ENCODE results near the gene ADGRG4.
"Not testable (repeated sequence)": the region's sequence is repeated elsewhere in the genome, so short reads cannot be mapped to it uniquely, and the experiment has no call there.

Gene ADGRG4, protein sequence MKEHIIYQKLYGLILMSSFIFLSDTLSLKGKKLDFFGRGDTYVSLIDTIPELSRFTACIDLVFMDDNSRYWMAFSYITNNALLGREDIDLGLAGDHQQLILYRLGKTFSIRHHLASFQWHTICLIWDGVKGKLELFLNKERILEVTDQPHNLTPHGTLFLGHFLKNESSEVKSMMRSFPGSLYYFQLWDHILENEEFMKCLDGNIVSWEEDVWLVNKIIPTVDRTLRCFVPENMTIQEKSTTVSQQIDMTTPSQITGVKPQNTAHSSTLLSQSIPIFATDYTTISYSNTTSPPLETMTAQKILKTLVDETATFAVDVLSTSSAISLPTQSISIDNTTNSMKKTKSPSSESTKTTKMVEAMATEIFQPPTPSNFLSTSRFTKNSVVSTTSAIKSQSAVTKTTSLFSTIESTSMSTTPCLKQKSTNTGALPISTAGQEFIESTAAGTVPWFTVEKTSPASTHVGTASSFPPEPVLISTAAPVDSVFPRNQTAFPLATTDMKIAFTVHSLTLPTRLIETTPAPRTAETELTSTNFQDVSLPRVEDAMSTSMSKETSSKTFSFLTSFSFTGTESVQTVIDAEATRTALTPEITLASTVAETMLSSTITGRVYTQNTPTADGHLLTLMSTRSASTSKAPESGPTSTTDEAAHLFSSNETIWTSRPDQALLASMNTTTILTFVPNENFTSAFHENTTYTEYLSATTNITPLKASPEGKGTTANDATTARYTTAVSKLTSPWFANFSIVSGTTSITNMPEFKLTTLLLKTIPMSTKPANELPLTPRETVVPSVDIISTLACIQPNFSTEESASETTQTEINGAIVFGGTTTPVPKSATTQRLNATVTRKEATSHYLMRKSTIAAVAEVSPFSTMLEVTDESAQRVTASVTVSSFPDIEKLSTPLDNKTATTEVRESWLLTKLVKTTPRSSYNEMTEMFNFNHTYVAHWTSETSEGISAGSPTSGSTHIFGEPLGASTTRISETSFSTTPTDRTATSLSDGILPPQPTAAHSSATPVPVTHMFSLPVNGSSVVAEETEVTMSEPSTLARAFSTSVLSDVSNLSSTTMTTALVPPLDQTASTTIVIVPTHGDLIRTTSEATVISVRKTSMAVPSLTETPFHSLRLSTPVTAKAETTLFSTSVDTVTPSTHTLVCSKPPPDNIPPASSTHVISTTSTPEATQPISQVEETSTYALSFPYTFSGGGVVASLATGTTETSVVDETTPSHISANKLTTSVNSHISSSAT (N-terminal part only)

DNA sequence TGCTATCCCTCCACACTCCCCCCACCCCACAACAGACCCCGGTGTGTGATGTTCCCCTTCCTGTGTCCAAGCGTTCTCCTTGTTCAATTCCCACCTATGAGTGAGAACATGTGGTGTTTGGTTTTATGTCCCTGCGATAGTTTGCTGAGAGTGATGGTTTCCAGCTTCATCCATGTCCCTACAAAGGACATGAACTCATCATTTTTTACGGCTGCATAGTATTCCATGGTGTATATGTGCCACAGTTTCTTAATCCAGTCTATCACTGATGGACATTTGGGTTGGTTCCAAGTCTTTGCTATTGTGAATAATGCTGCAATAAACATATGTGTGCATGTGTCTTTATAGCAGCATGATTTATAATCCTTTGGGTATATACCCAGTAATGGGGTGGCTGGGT is at the start of gene ADGRG4:
ADGRG4 (plus strand) TSS at position 243 of the 400 bp plus-strand sequence. CDS start 7,815 bp downstream, outside the sequence.
- DNase-seq (ENCODE audit: extremely low read depth in 1 of 2, low read depth in 1 of 2): not testable (repeated sequence)

DNA sequence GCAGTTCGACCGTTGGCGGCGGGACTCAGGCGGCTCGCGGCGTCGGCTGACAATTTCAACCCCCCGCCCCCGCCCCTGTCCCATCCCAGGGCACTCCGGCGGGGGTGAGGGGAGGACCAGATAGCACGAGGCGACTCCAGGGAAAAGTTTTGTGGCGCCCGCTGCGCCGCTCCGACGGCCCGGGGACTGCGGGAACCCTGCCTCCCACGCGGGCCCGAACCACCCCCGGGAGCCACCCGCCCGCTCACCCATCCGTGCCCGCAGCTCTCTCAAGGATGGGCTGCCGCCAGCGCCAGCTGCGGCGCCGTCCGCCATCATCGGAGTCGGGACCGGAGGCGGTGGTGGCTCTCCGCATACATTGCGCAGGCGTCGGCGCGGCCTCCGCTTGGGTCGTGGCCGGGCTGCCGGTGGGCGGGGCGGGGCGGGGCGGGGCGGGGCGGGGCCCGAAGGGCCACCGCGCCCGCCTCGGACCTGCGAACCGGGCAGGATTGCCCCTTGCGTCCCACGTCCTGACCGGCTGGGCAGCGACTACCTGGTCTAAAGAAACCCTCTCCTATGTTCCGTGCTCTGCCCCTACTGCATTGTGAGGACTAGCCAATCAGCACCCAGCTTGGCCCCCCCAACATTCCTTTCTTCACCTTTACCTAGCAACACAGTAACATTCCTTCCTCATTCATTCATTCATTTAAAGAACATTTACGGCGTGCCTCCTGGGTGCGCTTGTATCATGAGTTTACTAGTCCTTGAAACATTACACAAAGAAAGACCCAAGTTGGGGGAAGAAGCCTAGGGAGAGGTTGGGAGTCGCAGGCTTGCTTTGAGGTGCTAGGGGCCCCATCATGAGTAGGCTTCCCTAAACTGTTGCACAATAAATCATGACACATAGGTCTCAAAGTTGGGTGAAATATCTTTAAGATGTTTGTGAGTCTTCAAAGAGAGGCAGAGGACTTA is 49.4 kb upstream of the ADGRG4 start, which contains the start of gene MAP7D3:
MAP7D3 (minus strand) TSS at position 360 of the 951 bp plus-strand sequence; CDS start at position 318, 42 bp downstream.
- DNase-seq (ENCODE audit: extremely low read depth in 1 of 2, low read depth in 1 of 2): peak; percentile 26 to 40

DNA sequence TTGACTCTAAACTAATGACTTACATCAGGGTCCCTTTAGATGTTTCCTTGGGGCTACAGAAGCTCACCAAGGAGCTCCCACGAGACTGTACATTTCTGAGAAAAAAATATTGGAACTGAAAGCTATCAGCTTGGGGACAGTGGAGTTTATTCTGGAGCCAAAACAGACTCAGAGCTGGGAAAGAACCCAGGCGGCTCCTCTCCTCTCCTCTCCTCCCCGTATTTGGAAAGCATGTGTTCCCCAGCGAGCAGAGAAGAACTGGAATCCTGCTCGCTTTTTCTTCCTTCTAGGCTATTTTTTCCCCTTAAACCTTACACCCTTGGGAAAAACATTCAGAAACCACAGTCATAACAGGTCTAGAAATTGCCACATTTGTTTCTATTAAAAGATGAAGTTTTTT is 45.2 kb upstream of the ADGRG4 start:
- no peak for DNase-seq (ENCODE audit: extremely low read depth in 1 of 2, low read depth in 1 of 2)

DNA sequence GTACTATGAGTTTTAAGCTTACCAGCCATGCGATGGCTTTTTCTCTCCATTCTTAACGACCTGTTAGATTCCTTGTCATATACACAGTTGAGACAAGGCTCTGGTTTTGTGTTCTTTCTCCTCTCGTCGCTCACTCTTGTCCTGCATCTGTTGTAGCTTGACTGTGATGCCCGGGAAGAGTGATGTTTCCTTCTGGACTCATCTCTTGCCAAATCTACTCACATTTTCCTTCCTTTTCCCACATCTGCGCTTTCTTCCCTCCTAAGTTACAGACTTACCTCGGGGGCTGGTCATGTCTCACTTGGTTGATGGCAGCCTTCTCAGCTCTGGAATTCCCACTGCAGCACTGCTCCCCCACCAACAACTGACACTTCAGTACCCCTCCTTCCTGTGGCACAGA is 44.7 kb upstream of the ADGRG4 start:
- DNase-seq (ENCODE audit: extremely low read depth in 1 of 2, low read depth in 1 of 2): no peak

DNA sequence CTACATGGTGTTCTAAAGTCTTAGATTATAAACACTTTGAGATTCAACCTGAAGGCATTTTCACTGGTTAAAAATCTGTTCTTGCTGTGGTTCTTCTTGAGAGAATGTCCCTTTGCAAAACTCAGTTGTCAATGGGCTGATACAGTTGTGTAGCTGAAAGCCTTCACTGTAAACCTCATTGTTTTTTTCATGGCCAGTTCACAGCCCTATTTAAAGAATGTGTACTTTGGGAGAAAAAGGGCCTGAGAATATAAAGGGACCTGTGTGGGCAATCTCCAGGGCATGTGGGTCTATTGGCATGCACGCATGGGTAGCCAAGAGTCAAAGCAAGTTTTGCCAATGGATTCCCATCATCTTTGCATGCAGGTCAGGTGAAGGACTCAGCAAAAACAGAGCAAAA is 41.8 kb upstream of the ADGRG4 start:
- no peak for DNase-seq (ENCODE audit: extremely low read depth in 1 of 2, low read depth in 1 of 2)

DNA sequence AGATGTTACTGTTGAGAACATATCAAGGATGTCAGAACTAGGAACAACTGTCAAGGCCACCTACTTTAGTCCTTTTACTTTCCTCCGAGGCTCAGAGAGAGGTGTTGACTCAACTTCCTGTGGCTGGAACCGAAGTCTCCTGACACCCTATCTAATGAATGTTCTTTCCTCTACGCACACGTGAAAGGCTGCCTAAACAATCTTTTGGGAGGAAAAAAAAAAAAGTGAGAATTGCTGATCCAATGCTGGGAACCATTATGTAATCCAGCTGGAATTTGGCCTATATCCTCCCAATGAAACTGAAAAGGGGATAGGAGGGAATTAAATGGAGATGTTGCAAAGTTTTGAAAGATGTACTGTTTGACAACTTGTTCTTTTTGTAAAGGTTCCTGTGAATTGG is 41.2 kb upstream of the ADGRG4 start:
- no peak for DNase-seq (ENCODE audit: extremely low read depth in 1 of 2, low read depth in 1 of 2)

DNA sequence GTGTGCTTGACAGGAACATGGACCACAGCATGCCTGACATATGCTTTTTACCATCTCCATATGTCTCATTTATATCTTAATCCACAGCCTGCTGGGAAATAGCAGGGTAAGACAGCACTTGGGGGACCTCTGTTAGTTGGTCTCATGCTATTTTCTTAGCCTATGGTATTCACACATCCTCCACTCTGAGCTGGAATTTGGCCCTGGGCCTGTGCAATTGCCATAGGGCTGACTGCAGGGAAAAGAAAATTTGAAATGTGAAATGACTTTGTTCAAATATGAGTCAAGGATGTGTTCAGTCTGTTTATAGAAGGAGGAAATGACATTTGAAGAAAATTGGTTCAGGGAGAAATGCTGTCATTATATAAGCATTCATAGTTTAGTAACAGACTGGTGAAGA is 40.0 kb upstream of the ADGRG4 start:
- no peak for DNase-seq (ENCODE audit: extremely low read depth in 1 of 2, low read depth in 1 of 2)

DNA sequence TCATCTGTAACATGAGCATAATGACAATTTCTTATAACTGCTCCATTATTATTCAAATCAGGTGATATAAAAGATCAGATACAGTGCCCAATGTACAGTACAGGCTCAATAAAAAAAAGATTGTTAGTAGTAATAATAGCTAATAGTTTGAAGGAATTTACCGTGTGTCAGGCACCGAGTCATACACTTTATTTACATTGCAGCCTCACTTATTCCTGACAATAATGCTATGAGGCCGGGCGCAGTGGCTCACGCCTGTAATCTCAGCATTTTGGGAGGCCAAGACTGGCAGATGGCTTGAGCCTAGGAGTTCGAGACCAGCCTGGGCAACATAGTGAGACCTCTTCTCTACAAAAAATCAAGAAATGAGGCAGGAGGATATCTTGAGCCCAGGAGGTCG is 39.4 kb upstream of the ADGRG4 start:
- no peak for DNase-seq (ENCODE audit: extremely low read depth in 1 of 2, low read depth in 1 of 2)

DNA sequence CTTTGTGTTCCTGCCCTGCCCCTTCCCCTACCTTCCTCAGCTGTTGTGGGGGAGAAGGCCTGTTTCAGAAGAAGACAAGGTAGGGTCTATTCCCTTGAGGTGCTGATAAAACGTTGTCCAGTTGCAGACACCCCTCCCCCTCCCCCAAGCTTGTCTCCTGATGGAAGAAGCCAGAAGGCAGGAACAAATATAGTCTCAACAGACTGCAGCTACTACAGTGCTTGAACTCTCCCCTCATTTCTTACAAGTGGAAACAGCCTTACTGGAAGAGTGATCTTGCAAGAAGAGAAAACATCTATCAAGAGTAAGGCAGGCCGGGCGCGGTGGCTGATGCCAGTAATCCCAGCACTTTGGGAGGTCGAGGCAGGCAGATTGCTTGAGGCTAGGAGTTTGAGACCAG is 38.5 kb upstream of the ADGRG4 start:
- no peak for DNase-seq (ENCODE audit: extremely low read depth in 1 of 2, low read depth in 1 of 2)

DNA sequence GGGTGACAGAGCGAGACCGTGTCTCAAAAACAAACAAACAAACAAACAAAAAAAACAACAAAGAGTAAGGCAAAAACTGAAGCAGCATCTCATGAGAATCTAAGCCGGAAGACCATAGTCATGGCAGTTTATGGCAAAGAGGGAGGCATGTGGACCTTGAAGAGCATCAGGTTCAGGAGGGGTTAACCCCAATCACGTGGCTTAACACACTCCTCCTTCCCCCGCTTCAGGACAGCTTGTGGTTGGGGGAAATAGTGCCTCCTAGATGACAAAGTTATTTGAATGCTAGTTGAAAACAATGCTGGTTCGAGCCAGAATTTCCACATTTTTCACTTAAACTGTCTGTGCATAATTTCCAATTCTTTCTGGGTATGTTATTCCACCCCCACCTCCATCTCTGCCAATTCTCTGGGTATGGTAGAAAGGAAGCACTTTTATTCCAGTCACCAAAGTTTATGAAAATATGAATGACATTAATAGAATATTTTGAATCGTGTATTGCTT is 37.9 kb upstream of the ADGRG4 start:
- DNase-seq (ENCODE audit: extremely low read depth in 1 of 2, low read depth in 1 of 2): no peak

DNA sequence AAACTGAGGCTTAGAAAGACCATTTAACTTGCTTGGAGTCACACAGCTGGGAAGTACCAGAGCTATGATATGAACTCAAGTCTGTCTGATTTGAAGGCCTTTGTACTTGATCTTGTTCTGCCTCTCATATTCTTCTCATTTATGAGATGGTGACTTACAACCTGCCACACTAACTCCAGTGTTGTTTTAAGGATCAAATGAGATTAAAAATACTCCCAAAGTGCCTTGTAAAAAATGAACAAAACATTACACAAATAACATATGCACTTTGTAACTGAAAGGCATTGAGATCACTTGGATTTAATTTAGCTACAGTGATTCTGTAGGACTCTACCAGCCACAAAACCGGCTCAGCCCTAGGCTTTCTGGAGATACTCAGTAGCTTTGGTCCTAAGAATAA is 33.9 kb upstream of the ADGRG4 start:
- no peak for DNase-seq (ENCODE audit: extremely low read depth in 1 of 2, low read depth in 1 of 2)

DNA sequence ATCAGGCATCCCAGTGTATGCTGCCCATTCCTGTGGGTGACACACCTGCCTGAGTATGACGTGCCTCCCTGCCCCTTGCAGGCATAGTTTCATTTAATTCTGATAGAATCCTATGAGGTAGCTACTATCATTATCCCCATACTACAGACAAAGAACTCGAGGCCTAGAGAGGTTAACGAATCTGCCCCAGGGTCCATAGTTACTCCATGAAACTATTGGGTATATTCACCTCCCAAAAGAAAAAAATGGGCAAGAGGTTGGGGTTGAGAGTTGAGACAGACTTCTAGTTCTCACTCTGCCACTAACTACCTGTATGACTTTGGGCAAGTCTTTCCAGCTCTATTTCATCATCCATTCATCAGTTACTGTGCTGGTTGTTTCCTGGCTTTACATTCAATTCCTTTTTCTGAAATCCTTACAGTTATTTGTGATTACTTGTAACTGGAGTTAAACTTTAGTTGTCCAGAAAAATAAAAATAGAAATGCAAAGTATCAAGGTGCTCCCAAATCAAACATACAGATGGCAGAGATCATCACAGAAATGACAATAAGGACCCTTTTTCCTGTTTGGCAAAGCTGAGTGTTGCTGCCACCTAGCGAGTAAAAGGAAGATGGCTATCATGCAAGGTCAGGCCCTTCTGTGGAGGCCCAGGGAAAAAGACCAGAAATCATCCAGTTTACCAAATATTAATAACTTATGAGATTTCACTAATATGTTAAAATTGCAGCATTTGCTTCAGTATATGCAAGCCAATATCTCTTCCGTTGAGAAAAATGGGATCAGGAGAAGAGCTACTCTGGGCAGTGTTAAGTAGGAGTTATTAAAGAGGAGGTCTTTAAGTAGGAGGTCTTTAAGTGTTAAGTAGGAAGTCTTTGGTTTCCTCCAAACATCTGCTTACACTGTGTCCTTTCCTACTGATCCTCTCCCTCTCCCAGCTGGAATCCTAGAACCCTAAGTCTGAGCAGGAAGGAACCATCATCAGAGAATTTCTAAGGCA is 32.4 kb upstream of the ADGRG4 start:
- no peak for DNase-seq (ENCODE audit: extremely low read depth in 1 of 2, low read depth in 1 of 2)

DNA sequence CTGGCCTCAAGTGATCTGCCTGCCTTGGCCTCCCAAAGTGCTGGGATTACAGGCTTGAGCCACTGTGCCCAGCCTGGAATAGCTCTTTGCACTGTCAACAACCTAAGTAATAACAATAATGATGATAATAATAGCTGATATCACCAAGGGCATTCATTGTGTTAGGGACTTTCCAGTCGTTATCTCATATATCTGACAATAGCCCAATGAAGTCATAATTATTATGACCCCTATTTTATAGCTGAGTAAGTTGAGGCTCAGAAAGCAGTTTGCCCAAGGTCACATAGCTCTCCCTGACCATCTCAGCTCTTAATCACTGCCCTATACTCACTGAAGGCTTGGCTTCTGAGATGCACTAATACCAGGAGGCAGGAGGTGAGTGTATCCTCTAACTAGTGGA is 30.8 kb upstream of the ADGRG4 start:
- no peak for DNase-seq (ENCODE audit: extremely low read depth in 1 of 2, low read depth in 1 of 2)

DNA sequence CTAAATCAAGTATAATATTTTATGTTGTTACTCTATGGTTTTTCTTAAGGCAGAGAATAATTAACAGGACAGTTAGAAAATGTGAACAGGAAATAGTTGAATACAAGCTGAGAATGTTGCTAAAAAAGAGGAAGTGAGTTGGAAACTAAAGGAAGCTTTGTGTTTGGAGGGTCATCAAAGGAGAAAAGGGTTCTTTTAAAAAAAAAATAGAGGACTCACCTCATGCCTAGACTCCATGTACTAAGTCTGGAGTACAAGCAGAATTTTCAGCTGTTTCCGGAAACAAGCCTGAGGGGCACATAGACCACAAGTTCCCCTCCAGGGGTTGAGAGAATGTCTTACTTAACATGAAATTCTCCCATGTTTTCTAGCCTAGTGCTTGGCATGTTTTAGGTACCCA is 29.5 kb upstream of the ADGRG4 start:
- no peak for DNase-seq (ENCODE audit: extremely low read depth in 1 of 2, low read depth in 1 of 2)

DNA sequence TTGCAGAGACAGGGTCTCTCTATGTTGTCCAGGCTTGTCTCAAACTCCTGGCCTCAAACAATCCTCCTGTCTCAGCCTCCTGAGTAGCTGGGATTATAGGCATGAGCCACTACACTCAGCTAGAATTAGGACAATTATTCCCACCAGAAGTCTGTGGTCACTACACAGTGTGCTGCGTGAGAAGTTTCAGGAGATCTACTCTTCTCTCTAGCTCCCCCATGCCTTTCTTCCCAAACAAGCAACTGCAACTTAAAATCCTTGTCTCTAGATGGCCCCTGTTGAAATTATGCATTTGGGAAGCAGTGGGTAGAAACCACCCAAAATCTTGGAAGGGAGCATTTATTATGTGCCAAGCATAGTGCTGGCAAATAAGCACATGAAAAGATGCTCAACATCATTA is 28.4 kb upstream of the ADGRG4 start:
- no peak for DNase-seq (ENCODE audit: extremely low read depth in 1 of 2, low read depth in 1 of 2)

DNA sequence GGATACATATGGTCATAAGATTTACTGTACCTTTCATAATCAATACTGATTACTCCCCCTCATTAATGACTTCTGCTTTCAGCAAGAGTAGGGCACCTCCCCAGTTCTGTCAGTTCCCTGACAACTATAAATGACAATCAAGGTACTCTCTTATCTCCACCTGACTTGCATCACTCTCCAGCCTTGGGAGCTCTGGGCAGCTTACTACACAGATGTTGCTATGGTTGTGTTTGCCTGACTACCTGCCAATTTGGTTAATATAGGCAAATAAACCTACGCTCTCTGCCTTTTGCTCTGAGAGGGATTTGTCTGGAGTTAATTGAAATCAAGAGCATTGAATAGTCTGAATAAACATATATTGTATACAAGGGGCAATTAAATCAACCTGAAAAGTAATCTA is 26.8 kb upstream of the ADGRG4 start:
- DNase-seq (ENCODE audit: extremely low read depth in 1 of 2, low read depth in 1 of 2): no peak

DNA sequence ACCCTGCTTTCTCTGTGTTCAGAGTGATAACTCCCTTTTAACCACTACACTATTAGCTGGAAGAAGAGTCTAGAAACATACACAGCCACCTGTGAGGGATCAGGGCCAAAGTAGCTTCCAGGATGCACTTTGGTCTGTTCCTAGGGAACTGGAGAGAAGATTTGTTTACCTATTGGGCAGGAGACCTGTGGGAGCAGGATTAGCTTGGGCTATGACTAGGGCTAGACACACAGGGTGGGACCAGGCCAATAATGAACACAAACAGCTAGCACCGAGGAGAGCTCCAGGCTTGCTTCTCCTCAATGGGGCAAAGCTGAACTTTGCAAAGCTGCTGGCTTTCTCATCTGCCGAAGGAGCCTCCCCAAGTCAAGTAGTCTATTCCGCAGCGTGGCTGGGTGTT is 25.2 kb upstream of the ADGRG4 start:
- DNase-seq (ENCODE audit: extremely low read depth in 1 of 2, low read depth in 1 of 2): no peak

DNA sequence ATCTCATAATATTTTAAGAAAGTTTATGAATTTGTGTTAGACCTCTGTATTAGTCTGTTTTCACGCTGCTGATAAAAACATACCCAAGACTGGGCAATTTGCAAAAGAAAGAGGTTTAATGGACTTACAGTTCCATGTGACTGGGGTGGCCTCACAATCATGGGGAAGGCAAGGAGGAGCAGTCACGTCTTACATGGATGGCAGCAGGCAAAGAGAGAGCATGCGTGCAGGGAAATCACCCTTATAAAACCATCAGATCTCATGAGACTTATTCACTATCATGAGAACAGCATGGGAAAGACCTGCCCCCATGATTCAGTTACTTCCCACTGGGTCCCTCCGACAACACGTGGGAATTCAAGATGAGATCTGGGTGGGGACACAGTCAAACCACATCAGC is 14.4 kb upstream of the ADGRG4 start:
- DNase-seq (ENCODE audit: extremely low read depth in 1 of 2, low read depth in 1 of 2): not testable (repeated sequence)

DNA sequence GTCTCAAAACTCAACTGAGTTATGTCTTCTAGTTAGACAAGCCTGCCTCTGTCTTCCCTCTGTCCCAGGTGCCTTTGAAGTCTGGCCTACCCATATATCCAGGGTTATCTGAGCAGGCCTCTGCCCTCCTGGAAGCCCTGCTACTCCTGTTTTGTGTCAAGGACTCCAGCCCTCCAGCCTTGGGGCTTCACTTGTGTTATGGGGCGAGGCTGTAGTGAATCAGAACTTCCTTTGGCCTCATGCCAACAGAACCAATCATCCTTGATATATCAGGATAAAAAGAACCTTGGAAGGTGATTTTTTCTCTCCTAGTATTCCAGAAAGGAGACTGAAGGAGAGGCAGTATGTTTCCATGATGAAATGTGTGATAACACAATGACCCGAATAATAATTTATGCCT is 8.9 kb upstream of the ADGRG4 start:
- DNase-seq (ENCODE audit: extremely low read depth in 1 of 2, low read depth in 1 of 2): no peak

All from stimulated activated CD8-positive, alpha-beta memory T cell treated with anti-CD3 and anti-CD28 coated beads, Interleukin-7, amount 100 ng/mL, for 48 hours (primary cell).